H9 (cell line): ENCODE results near the gene NDUFV3. TPM values are rescaled to one million over a fixed set of nuclear protein-coding genes. Genes with fewer than 3 reads are reported as not detected.

Experiments
- DNase-seq: peaks from one replicate; pipeline ENCODE4 v3.0.0-alpha.2; 2017
- H2AFZ ChIP-seq: one replicate; pipeline ENCODE4 v1.6.1; 2013; ENCODE audit warnings: mild to moderate bottlenecking, low read length, control low read depth, moderate library complexity
- H2AK5ac ChIP-seq: 2 replicates; pipeline ENCODE4 v1.6.1; 2013; ENCODE audit warnings: low read length, control low read depth, mixed read lengths; ENCODE audit not compliant: insufficient read length
- H2BK120ac ChIP-seq: one replicate; pipeline ENCODE4 v1.6.1; 2013; ENCODE audit warnings: low read depth, mild to moderate bottlenecking, low read length, control low read depth, inconsistent platforms; ENCODE audit not compliant: poor library complexity, severe bottlenecking
- H2BK12ac ChIP-seq: 2 replicates; pipeline ENCODE4 v1.6.1; 2013; ENCODE audit warnings: low read length, control low read depth, mixed read lengths, low read depth; ENCODE audit not compliant: insufficient read length
- H2BK15ac ChIP-seq: 2 replicates; pipeline ENCODE4 v1.6.1; 2013; ENCODE audit warnings: low read depth, low read length, control low read depth
- H2BK20ac ChIP-seq: one replicate; pipeline ENCODE4 v1.6.1; 2013; ENCODE audit warnings: low read depth, mild to moderate bottlenecking, low read length, control low read depth, inconsistent platforms; ENCODE audit not compliant: poor library complexity, severe bottlenecking
- H2BK5ac ChIP-seq: 2 replicates; pipeline ENCODE4 v1.6.1; 2013; ENCODE audit warnings: low read length, control low read depth, mixed read lengths; ENCODE audit not compliant: insufficient read length
- H3K14ac ChIP-seq: 2 replicates; pipeline ENCODE4 v1.6.1; 2013; ENCODE audit warnings: low read length, control low read depth; ENCODE audit not compliant: insufficient read depth
- H3K18ac ChIP-seq: 2 replicates; pipeline ENCODE4 v1.6.1; 2013; ENCODE audit warnings: low read depth, mild to moderate bottlenecking, mixed read lengths, low read length, control low read depth; ENCODE audit not compliant: insufficient read length
- H3K23ac ChIP-seq: 2 replicates; pipeline ENCODE4 v1.6.1; 2013; ENCODE audit warnings: low read length, control low read depth, mixed read lengths, low read depth; ENCODE audit not compliant: insufficient read length
- H3K23me2 ChIP-seq: 2 replicates; pipeline ENCODE4 v1.6.1; 2013; ENCODE audit warnings: low read depth, mild to moderate bottlenecking, mixed read lengths, low read length, control low read depth; ENCODE audit not compliant: insufficient read length, poor library complexity, severe bottlenecking
- H3K27ac ChIP-seq: 2 replicates; pipeline ENCODE4 v1.5.1; 2013; ENCODE audit warnings: low read length, control low read depth, mixed read lengths, low read depth; ENCODE audit not compliant: insufficient read length
- H3K27me3 ChIP-seq: 2 replicates; pipeline ENCODE4 v1.6.1; 2013; ENCODE audit warnings: low read length, control low read depth, inconsistent platforms; ENCODE audit not compliant: insufficient read depth
- H3K4ac ChIP-seq: 2 replicates; pipeline ENCODE4 v1.6.1; 2013; ENCODE audit warnings: low read depth, mild to moderate bottlenecking, control low read depth, inconsistent platforms, low read length, moderate library complexity
- H3K4me1 ChIP-seq: 2 replicates; pipeline ENCODE4 v1.6.1; 2013; ENCODE audit warnings: low read length, control low read depth, inconsistent platforms; ENCODE audit not compliant: insufficient read depth
- H3K4me2 ChIP-seq: 2 replicates; pipeline ENCODE4 v1.6.1; 2013; ENCODE audit warnings: low read length, control low read depth, mixed read lengths; ENCODE audit not compliant: insufficient read length, insufficient read depth
- H3K56ac ChIP-seq: 2 replicates; pipeline ENCODE4 v1.6.1; 2013; ENCODE audit warnings: low read depth, mild to moderate bottlenecking, mixed read lengths, low read length, control low read depth; ENCODE audit not compliant: insufficient read length
- H3K79me1 ChIP-seq: 2 replicates; pipeline ENCODE4 v1.6.1; 2013; ENCODE audit warnings: low read depth, mild to moderate bottlenecking, moderate library complexity, low read length, control low read depth, inconsistent platforms; ENCODE audit not compliant: insufficient read depth, poor library complexity, severe bottlenecking
- H3K79me2 ChIP-seq: 2 replicates; pipeline ENCODE4 v1.6.1; 2013; ENCODE audit warnings: low read length, control low read depth, inconsistent platforms; ENCODE audit not compliant: insufficient read depth
- H3K9ac ChIP-seq: 2 replicates; pipeline ENCODE4 v1.6.1; 2013; ENCODE audit warnings: low read length, control low read depth, mixed read lengths; ENCODE audit not compliant: insufficient read length; ENCODE audit errors: extremely low read depth
- H3K9me3 ChIP-seq: one replicate; pipeline ENCODE4 v1.6.1; 2013; ENCODE audit warnings: low read depth, low read length, inconsistent platforms; ENCODE audit not compliant: control insufficient read depth
- H3T11ph ChIP-seq: one replicate; pipeline ENCODE4 v1.6.1; 2013; ENCODE audit warnings: mild to moderate bottlenecking, low read length, control low read depth, inconsistent platforms
- H4K20me1 ChIP-seq: one replicate; pipeline ENCODE4 v1.6.1; 2013; ENCODE audit not compliant: control insufficient read depth, insufficient read length, insufficient read depth
- H4K5ac ChIP-seq: 2 replicates; pipeline ENCODE4 v1.6.1; 2013; ENCODE audit warnings: low read depth, mild to moderate bottlenecking, mixed read lengths, low read length, control low read depth; ENCODE audit not compliant: insufficient read length
- H4K8ac ChIP-seq: replicated peaks from 2 replicates; pipeline ENCODE4 v1.6.1; 2013; ENCODE audit warnings: low read length, control low read depth, mixed read lengths, low read depth; ENCODE audit not compliant: insufficient read length
- H4K91ac ChIP-seq: 2 replicates; pipeline ENCODE4 v1.6.1; 2013; ENCODE audit warnings: low read depth, mild to moderate bottlenecking, moderate library complexity, mixed read lengths, low read length, control low read depth; ENCODE audit not compliant: insufficient read length
- H3K27ac Mint-ChIP-seq, 3 experiments: 2 replicates in 2 of 3; 3 replicates in 1 of 3; pipeline ENCODE4 v1.8.0; 2020 to 2021; ENCODE audit warnings: mixed read lengths in 3 of 3, mild to moderate bottlenecking in 1 of 3, moderate library complexity in 1 of 3
- H3K27me3 Mint-ChIP-seq: 2 replicates; pipeline ENCODE4 v1.8.0; 2021; ENCODE audit warnings: low read depth, mild to moderate bottlenecking, moderate library complexity, mixed read lengths
- H3K36me3 Mint-ChIP-seq, 3 experiments: 2 replicates in 2 of 3; 3 replicates in 1 of 3; pipeline ENCODE4 v1.8.0; 2020 to 2021; ENCODE audit warnings: low read depth in 3 of 3, mixed read lengths in 3 of 3; ENCODE audit not compliant: insufficient read depth in 1 of 3
- H3K4me1 Mint-ChIP-seq, 2 experiments: 2 replicates each; pipeline ENCODE4 v1.8.0; 2020; ENCODE audit warnings: mixed read lengths in 2 of 2
- H3K4me3 Mint-ChIP-seq, 2 experiments: 2 replicates in 1 of 2; 3 replicates in 1 of 2; pipeline ENCODE4 v1.8.0; 2020 to 2021; ENCODE audit warnings: mild to moderate bottlenecking in 2 of 2, mixed read lengths in 2 of 2, moderate library complexity in 1 of 2
- H3K9me3 Mint-ChIP-seq, 2 experiments: 2 replicates in 1 of 2; 3 replicates in 1 of 2; pipeline ENCODE4 v1.8.0; 2020; ENCODE audit warnings: mild to moderate bottlenecking in 2 of 2, mixed read lengths in 2 of 2, moderate library complexity in 1 of 2
- CTCF ChIP-seq: fragments of 200-600 bp; sonication (generic); conservative IDR thresholded peaks from 3 replicates; pipeline ENCODE4 v1.8.0; 2021; ENCODE audit warnings: antibody characterized with exemption, mild to moderate bottlenecking
- WGBS: extraction: QIAGEN DNeasy Blood & Tissue Kit; methylation state at CpG from one replicate; pipeline ENCODE4 v1.1.7; 2013; ENCODE audit warnings: missing lambda C conversion rate, low lambda C conversion rate, mixed read lengths; ENCODE audit not compliant: insufficient read length; ENCODE audit errors: extremely low coverage; 5-methylcytosine and 5-hydroxymethylcytosine counted together
- total RNA-seq: library from RNA; stranded (reverse); gene quantifications from 2 replicates; pipeline ENCODE4 v1.2.1, GENCODE V29; 2021

The NDUFV3 gene
- total RNA-seq, 1 experiment from 2014 or later = 35.6 TPM

- Mint-ChIP-seq H3K36me3 (peaks cover 3 to 13% (median 10%) of the 10 kb centered on the region in 3 experiments; a peak in 4 of 7 replicates), H3K27me3 (no peaks in the 10 kb centered on the region), H3K27ac (peak overlapping the region; percentile 63 to 90 (median 82)), H3K4me1 (peaks cover 45 to 57% of the 10 kb centered on the region in 2 experiments), H3K9me3 (peaks cover 0 to 6% of the 10 kb centered on the region in 2 experiments; a peak in 2 of 5 replicates), H3K4me3 (no peak overlapping the region)
- Histone ChIP-seq H2BK12ac (no peak overlapping the region), H3K18ac (no peak overlapping the region), H2BK120ac (no peak overlapping the region), H4K20me1 (no peaks in the 10 kb centered on the region), H3K79me2 (no peaks in the 10 kb centered on the region), H3T11ph (no peak overlapping the region), H4K5ac (no peak overlapping the region), H4K8ac (no peak overlapping the region), H2BK5ac (no peak overlapping the region), H3K56ac (no peak overlapping the region), H2AK5ac (no peak overlapping the region), H3K14ac (no peak overlapping the region), H3K4ac (no peak overlapping the region), H3K23me2 (no peaks in the 10 kb centered on the region), H3K27me3 (no peaks in the 10 kb centered on the region), H3K9me3 (no peaks in the 10 kb centered on the region), H3K79me1 (no peaks in the 10 kb centered on the region), H2BK20ac (no peak overlapping the region), H3K4me2 (no peak overlapping the region), H3K23ac (no peak overlapping the region), H4K91ac (no peak overlapping the region), H2BK15ac (no peak overlapping the region; the same call in 1 of the 2 replicates), H3K27ac (no peak overlapping the region), H2AFZ (no peak overlapping the region), H3K9ac (no peak overlapping the region), H3K4me1 (no peaks in the 10 kb centered on the region; the same call in 1 of the 2 replicates)
- DNase-seq = no peak
- no peak for TF ChIP-seq CTCF
- WGBS = 100% methylated on average over 2 of the region's 16 CpGs
These were observed 46.7 kb downstream of the NDUFV3 start for GRCh38 chr21:42939582-42940413.
